ENCODE results near the gene HRK.
A peak's percentile ranks its signal among the peaks of the same experiment; 100 is the strongest.

HRK gene

GRCh38 chr12:116881325-116881876, at the start of gene HRK:
Gene HRK, minus strand, starts transcription at chr12:116881441. Its CDS starts 134 bp downstream, at chr12:116881307.
- no peak for DNase-seq (ENCODE audit: low read depth in 2 of 2)

DNA sequence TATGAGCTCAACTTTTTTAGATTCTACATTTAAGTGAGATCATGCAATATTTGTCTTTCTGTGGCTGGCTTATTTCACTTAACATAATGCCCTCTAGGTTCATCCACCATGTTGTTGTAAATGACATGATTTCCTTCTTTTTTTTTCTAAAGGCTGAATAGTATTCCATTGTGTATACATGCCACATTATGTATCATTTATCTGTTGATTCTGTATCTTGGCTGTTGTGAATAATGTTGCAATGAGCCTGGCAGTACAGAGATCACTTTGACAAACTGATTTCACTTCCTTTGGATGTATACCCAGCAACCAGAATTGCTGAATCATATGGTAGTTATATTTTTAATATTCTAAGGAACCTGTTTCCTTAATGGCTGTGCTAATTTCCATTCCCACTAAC, 48.6 kb upstream of the HRK start:
- no peak for DNase-seq (ENCODE audit: low read depth in 2 of 2)

GRCh38 chr12:116928504-116928903, 47.3 kb upstream of the HRK start:
- DNase-seq (ENCODE audit: low read depth in 2 of 2): no peak

DNA sequence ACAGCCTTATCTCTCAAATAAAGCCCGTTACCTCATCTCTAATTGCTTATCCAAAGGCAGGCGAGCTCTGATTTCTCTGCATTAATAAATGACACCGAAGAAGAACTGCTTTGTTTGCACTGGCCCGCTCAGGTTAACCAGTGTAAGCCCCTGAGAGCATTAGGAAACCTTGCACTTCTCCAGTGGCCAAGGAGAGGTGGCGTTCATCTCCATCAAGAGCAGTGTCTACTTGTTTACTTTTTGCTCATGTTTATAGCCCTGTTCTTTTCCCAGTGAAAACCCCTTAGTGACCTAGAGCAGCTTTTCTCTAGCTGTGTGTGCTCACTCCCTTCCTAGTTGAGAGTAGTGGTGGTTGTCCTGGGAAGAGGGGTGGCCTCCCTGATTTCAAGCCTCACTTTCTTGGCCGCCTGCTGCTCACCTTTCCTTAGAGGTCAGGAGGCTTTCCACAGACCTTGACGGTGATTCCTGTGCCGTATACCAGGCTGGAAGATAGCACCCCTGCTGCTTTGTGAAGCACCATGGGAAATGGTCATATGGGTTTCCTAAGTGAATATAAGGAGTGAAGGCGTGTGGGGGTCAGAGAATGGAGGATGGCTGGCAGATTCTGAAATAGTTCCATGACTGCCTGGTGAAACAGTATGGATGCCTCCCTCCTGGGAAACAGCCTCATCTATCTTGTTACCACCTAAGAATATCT, 46.2 kb upstream of the HRK start:
- no peak for DNase-seq (ENCODE audit: low read depth in 2 of 2)

DNA sequence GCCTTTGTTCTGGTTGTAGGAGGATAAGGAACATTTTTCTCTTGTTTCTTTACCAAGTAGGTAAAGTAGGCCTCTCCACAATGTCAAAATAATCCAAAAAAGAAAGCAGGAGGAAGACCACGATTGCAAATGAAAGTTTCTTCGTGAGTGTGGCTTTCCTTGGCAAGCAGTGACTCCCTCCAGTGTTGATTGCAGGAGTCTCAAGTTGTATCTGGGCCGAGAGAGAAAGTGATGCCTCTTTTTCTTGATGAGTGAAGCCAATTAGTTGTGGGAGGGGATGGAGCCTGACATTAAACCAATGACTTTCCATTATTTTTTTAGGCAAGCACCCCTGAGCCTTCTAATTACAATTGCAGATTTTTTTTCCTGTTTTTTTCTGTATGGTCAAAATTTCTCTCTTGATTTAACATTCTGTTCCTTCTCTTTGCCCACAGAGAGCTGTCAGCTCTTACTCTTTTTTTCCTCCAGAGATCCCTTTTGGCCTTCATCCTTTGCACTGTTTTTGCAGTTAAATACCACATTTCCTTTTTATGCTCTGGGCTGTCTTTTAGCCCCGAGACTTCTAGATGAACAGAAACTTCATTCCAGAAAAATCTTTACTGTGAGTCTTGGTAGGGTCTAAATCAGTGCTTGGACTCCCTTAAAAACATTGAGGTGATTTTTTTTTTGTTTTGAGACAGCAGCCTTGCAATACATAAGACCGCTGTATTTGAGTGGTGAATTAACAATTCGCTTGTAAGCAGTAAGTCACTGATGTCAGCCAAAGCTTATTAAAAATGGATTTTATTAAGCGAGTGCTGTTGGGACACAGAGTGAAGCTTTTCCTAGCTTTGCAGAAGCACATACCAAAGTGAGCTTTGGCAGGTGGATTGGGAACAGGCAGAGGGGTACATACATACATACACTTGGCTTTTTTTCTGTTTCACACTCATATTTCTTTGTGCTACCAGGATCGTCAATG, 45.3 kb upstream of the HRK start:
- no peak for DNase-seq (ENCODE audit: low read depth in 2 of 2)

- peak; percentile 30 to 33 for DNase-seq (ENCODE audit: low read depth in 2 of 2)
Observed at GRCh38 chr12:116924558-116925453, 43.6 kb upstream of the HRK start.

- no peak for DNase-seq (ENCODE audit: low read depth in 2 of 2)
Observed at GRCh38 chr12:116922194-116922897, 41.1 kb upstream of the HRK start.

GRCh38 chr12:116920939-116921338, 39.7 kb upstream of the HRK start:
- no peak for DNase-seq (ENCODE audit: low read depth in 2 of 2)

DNA sequence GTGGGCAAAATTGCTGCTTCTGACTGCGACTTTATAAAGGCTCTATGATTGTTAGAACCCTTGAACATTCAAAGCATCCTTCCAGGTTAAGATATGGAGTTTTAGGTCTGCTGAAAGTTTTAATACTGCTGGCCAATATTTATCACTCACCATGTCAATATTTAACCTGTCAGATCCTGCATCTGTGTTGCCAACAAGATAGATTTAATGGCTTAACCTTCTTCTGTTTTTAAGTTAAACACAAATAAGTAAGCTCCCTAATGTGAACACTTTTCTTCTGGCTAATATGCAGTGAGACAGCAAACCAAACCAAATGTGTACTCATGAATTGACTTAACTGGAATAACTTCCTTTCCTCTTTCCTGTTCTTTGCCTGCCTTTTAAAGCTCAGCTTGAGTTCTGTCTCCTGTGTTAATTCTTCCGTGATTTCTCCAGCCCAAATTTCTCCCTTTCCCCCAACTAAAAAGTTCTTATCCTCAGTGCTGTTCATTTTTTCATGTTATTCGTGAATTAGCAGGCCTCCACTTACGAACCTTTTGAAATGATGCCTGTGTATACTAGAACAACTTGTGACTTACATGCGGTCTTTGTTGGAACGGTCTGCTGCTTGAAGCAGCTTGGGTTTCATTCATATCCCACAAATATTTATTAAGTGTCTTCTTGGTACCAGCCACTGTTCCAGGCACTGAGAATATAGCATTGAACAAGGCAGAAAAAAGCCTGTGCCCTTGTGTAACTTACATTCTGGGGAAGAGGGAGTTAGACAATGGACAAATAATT, 38.7 kb upstream of the HRK start:
- DNase-seq (ENCODE audit: low read depth in 2 of 2): no peak

DNA sequence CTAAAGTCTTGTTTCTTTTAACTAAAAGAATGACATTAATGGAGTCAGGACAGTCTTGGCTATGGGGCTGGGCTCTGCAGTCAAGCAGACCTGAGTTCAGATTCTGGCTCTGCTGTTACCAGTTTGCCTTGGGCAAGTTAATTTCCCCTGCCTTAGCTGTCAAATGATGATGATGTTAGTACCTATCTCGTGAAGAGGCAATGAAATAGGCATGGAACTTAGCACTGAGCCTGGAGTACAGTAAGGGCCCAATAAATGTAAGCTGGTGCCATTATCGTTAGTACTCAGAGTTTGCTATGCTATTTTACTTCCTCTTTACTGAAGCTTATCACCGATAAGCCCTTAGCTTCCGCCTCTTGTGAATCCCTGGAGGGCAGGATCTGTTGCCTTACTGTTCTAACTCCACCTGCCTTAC, 38.0 kb upstream of the HRK start:
- no peak for DNase-seq (ENCODE audit: low read depth in 2 of 2)

- no peak for DNase-seq (ENCODE audit: low read depth in 2 of 2)
Observed at GRCh38 chr12:116918464-116918863, 37.2 kb upstream of the HRK start.

GRCh38 chr12:116916714-116917114, 35.5 kb upstream of the HRK start:
- peak in 1 of 2 donors; percentile 46 for DNase-seq (ENCODE audit: low read depth in 2 of 2)

GRCh38 chr12:116916122-116916521, 34.9 kb upstream of the HRK start:
- no peak for DNase-seq (ENCODE audit: low read depth in 2 of 2)

DNA sequence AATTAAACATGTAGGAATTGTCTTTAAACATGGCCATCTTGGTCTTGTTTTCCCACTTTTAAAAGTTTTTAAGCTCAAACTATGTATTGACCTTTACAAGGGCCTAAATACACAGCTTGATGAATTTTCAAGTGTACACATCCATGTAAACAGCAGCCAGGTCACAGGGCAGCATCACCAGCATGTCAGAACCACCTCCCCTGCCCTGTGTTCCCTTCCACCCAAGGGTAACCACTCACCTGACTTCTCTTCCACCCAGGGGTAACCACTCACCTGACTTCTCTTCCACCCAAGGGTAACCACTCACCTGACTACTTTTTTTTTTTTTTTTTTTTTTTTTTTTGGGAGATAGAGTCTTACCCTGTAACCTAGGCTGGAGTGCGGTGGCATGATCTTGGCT, 34.1 kb upstream of the HRK start:
- DNase-seq (ENCODE audit: low read depth in 2 of 2): no peak

- peak; percentile 29 to 44 for DNase-seq (ENCODE audit: low read depth in 2 of 2)
Observed at GRCh38 chr12:116910645-116911451, 29.6 kb upstream of the HRK start, which contains the start of gene FBXW8. Gene FBXW8, plus strand, starts transcription at chr12:116910950. Its CDS starts 88 bp downstream, at chr12:116911038.

GRCh38 chr12:116910280-116910644, 29.0 kb upstream of the HRK start:
- no peak for DNase-seq (ENCODE audit: low read depth in 2 of 2)

DNA sequence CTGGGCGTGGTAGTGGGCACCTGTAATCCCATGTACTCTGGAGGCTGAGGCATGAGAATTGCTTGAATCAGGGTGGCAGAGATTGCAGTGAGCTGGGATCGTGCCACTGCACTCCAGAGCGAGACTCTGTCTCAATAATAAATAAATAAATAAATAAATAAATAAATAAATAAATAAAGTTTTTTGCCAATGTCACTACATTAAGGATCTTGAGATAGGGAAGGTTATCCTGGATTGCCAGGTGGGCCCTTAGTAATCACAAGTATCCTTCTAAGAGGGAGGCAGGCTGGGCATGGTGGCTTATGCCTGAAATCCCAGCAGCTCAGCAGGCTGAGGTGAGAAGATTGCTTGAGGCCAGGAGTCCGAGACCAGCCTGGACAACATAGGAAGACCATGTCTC, 25.0 kb upstream of the HRK start:
- DNase-seq (ENCODE audit: low read depth in 2 of 2): no peak

GRCh38 chr12:116903818-116904217, 22.6 kb upstream of the HRK start:
- DNase-seq (ENCODE audit: low read depth in 2 of 2): no peak

DNA sequence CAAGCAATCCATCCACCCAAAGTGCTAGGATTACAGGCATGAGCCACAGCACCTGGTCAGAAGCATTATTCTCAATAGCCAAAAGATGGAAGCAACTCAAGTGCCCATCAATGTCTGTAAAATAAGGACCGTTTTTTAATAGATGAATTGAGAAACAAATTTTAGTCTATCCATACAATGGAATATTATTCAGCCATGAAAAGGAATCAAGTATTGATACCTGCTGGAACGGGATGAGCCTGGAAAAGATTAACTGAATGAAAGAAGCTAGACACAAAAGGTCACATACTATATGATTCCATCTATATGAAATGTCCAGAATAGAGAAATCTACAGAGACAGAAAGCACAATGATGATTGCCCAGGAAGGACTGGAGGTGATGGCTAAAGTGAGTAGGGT, 20.4 kb upstream of the HRK start:
- DNase-seq (ENCODE audit: low read depth in 2 of 2): no peak

All from stimulated activated CD4-positive, alpha-beta T cell treated with anti-CD3 and anti-CD28 coated beads, Interleukin-15, amount 100 ng/mL, for 48 hours (primary cell).